Stimulated activated CD4-positive, alpha-beta T cell treated with anti-CD3 and anti-CD28 coated beads, Interleukin-2, amount 100 ng/mL, for 24 hours (primary cell): ENCODE measurements around the gene UBXN11.

Experiments
- DNase-seq, 2 donors: peaks; one replicate each; pipeline ENCODE4 v3.0.0-alpha.2; 2020

The UBXN11 gene

DNA sequence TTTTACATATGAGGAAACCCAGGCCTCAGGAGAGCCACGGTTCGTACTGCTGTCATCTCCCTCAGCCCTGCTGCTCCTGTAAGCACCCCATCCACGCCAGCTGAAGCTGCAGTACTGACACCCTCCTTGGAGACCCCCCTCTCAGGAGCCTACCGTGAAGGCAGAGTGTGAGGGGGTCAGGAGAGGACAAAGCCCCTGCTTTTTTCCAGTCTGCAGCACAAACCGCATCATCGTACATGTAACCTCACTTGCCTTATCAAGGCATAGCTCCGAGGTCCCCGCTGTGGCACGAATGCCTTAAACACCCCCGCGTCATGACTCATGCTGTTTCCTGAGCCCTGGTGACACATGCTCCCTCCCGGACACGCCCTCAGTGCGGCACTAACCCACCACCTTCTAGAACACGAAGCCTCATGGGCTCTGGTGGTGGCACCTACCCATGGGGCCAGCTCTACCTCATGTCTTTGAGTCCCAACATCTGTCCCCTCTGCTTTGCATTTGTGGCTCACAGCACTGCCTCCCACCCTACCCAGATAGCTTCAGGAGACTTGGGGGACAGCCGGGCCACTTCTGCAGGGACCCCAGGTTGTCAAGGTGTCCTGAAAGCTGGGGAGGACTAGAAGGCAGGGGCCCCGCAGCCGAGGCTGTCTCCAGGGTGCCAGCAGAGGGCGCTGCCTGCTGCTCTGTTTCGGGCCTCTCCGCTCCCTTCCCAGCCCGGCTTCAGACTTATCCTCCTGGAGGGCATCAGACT is 21.7 kb downstream of the UBXN11 start:
- peak; percentile 95 to 98 for DNase-seq

DNA sequence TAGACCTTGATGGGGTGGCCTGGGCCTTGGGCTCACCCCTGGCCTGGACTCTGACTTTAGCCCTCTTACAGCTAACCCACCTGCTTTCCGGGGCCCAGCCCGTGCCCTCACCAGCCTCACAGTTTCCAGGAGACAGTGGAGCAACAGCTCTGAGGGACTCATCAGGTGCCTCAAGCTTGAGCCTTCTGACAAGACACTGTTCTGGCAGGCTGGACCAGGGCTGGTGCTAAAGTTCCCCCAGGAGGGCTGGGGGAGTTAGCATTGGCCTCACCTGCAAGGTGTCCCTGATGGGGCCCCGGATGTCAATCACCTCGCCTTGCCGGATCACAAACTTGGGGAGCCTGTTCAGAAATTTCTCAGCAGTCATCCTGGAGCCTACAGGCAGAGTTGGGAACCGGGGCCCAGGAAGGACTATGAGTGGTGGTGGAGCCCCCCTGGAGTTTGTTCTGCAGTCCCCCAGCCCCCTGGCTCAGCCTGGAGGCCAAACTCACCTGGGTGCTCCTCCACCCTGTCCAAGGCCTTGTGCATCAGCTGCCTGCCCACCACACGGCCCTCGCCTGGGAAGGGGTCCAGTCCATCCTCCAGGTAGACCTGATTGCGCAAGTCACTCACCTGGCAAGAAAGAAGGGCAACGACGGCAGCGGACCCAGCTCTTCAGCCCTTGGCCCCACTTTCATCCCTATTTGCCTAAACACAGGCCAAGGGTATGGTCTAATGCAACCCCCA is 22.4 kb downstream of the UBXN11 start:
- peak in 1 of 2 donors; percentile 18 for DNase-seq

DNA sequence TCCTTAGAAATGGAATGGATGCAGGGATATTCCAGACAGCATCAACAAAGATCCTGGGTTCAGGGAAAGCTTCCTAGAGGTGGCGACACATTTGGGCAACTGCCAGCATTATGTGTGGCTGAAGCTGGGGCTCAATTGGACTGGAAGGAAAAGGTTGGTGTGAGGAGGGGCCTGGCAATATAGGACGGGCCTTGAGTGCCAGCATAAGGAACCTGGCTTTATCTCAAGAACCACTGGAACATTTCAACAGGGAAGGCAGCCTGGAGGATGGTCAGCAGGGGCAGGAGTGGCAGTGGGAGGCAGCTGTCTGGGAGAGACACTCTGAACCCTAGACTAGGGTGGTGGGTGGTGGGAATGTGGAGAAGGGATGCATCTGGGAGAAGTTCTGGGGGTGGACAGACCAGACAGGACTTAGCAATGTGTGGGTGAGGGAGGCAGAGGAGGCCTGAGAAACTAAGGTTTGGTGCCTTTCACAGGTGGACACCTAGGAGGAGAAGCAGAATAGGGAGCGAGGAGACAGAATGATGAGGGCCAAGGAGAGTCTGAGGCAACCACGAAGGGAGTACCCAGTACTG is 23.1 kb downstream of the UBXN11 start:
- no peak for DNase-seq

DNA sequence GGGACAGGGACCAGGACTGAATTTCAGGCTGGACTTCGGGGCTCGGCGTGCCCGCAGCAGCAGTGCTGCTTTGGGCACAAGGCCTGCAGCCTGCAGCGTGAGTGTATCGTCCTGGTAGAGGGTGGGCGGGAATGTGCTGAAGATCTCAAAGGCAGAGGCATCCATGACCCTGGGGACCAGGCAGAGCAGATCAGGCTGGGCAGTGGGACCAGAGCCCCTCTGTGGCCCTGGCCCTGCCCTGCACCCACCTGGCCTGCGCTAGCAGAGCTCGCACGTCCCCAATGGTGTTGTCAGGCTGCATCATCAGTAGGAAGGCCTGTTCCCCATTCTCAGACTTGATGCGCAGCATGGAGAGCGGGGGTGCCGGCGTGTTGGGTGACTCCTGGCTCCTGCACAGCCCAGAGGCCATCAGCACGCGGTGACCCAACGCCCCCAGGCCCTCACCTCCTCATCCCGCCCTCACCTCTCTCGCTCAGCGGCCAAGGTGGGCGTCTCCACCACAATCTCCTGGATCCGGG is 24.0 kb downstream of the UBXN11 start:
- no peak for DNase-seq

DNA sequence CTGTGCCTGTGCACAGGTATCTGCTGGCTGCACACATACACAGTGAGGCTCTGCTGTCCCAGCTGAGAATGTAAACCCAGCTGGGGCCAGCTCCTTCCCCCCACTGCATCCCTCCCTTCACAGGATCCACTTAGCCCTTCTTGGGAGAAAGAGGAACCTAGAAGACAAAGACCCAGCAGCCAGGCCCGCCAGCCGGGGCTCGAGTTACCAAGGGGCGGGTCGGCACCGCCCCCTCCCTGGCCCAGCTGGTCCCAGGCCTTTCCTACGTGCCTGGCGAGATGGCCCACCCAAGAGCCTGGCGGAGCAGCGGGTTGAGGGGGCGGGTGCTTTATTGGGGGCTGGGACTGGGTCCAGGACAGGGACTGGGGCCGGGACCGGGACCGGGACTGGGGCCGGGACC is 24.5 kb downstream of the UBXN11 start:
- no peak for DNase-seq

DNA sequence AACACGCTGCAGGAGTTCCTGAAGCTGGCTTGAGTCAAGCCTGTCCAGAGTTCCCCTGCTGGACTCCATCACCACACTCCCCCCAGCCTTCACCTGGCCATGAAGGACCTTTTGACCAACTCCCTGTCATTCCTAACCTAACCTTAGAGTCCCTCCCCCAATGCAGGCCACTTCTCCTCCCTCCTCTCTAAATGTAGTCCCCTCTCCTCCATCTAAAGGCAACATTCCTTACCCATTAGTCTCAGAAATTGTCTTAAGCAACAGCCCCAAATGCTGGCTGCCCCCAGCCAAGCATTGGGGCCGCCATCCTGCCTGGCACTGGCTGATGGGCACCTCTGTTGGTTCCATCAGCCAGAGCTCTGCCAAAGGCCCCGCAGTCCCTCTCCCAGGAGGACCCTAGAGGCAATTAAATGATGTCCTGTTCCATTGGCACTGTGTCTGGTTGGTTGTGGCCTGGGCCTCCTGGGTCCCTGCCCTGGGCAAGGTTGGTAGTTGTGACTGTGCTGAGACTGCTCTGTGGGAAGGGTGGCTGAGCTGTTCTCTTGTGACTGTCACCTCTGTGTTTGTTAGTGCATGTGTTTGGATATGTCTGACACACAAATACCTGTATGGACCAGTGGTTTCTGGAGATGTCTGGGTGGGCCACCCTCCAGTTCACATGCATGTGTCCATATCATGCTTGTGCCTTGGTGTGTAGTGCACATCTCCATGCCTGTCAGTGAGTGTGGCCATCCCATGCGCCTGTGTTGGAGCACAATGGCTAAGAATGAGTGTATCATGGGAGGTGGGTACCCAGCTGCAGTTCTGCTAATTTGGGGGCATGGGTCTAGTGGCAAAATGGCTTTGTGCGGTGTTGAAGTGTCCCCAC is 25.1 kb downstream of the UBXN11 start:
- DNase-seq: peak in 1 of 2 donors; percentile 18

DNA sequence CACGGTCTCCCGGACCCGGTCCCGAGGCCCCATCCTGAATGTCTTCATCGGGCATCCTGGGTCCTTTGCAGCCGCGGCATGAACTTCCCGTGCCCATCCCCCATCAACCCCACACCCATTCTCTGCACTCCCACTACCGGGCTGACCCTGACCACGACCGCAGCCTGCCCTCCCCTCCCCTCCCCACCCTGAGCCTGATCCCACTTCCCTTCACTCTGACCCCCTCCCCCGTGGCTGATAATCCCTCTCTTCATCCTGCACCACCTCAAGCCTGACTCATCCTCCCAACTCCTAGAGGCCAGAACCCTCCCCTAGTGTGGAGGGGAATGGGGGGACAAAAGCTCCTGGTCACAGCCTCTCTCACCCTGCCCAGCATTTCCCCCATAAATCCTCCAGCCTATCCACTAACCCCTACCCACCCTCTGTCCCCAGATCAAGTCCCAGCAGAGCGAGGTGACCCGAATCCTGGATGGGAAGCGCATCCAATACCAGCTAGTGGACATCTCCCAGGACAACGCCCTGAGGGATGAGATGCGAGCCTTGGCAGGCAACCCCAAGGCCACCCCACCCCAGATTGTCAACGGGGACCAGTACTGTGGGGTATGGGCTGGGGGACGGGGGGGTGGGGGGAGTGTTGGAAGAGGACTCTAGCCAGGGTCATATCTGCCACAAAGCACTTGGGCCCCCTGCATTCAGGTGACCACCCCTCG is 25.9 kb downstream of the UBXN11 start:
- DNase-seq: peak in 1 of 2 donors; percentile 52

DNA sequence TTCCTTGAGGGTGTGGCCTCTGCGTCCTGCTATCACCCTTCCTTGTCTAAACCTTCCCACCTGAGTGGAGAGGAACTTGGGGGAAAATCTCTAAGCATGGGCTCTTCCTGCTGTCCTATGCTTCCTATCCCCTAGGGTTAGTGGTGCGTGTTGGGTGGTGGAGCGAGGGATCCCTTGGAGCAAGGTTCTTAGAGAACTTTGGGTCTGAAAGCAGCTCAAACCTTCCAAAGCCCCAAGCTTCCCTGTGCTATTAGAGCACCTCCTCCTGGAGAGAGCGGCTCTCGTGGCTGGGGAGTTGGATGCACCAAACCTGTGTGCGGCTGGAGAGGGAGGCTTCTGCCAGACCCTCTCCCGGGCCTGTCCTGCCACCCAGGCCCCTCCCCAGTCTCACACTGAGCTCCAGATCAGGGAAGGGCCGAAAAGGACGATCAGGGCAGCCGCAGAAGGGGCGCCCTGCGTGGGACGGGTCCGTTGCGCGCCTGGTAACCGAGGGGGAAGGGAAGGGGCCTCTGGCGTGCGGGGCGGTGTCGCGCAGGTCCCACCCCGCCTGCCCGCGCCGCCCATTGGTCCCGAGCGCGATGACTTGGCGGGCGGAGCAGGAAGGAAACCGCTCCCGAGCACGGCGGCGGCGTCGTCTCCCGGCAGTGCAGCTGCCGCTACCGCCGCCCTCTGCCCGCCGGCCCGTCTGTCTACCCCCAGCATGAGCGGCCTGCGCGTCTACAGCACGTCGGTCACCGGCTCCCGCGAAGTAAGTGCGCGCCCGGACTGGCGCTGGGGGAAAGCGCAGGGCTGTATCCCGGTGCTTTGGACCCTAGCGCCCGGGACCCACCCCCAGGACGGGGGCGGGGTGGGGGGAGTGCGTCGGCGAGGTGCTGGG is 26.7 kb downstream of the UBXN11 start, which contains the start of gene SH3BGRL3:
Gene SH3BGRL3 (plus strand): TSS at position 631 of the 877 bp plus-strand sequence. CDS start 70 bp downstream, at position 701.
- peak; percentile 84 to 88 for DNase-seq

DNA sequence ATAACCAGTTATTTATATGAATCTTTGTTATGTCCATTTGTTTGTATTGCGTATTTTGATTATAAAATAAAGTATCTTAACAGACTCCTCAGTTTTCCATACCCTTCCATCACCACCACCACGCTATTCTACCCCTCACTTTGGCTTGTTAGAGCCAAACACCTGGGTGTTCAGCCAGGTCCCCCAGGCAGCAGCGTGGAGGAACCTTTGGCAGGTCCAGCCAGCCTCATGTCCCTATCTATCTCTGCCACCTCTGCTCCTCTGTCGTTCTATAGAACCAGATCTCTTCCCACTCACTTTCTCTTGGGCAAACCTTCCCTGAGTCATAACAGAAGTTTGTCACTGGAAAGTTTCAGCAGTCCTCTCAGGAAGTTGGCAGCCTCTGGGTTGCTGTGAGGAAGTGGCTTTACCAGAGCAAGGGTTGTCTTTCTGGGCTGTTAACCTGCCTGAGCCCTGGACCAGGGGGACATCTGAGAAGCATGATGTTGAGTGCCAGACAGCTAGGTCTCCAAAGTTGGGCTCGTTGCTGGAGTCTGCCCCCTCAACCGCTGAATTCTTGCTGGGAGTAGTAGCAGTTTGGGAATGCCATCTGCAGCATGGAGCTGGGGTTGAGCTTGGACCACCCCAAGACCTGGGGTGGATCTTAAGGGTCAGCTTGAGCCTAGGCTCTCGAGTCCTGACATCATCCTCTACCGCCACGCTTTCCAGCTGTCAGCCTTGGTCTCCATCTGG is 27.5 kb downstream of the UBXN11 start:
- peak; percentile 57 to 61 for DNase-seq

DNA sequence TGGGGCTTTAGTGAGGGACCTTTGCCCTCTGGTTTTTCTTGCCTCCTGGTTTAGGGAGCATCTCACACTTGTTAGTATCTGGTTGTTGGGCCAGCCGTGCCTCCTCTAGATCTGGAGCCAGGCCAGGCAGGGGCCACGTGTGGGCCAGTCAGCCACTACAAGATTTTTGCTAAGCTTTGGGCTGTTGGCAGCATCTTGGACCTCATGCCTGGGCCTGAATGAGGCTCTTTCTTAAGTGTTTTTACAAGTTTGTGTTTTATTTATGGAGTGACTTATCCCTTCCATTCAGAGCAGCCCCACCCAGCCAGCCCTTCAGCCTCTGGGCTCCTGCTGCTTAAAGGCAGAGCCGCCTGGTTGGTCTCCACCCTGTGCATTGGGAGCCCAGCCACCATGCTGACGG is 28.1 kb downstream of the UBXN11 start:
- DNase-seq: peak in 1 of 2 donors; percentile 29

DNA sequence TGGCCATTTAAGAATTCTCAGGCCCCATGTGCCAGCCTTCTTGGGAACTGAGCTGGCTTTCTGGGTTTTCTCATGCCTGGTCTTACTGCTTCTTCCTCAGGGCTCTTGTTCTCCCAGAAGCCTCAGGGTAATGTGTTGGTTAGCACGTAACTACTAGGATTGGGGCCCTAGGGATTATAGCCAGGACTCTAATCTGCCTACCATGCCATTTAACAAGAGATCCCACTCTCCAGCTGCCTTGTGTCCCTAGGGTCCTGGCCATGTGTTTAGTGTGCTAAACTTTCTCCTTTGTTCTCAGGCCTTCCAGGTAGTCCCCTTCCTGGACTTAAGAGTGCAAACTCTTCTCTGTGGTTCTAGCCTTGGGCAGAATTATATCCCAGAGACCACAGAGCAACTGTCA is 28.7 kb downstream of the UBXN11 start:
- no peak for DNase-seq

DNA sequence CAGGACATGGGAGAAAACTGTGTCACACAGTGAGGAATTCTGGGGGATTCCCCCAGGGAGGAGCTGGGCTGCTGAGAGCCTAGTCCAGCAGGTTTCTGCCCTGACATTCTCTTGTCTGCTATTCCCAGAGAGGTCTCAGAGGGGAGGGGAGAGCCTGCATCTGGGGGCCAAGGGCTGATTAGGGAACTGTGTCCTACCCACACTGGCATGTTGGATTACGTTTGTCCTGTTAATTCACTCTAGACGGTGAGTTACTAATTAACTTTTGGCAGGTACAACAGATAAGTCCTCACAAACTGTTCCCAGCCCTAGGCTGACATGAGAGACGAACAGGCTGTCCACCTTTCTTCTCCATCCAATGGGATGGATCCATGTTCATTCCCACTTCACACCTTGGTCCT is 29.2 kb downstream of the UBXN11 start:
- no peak for DNase-seq

DNA sequence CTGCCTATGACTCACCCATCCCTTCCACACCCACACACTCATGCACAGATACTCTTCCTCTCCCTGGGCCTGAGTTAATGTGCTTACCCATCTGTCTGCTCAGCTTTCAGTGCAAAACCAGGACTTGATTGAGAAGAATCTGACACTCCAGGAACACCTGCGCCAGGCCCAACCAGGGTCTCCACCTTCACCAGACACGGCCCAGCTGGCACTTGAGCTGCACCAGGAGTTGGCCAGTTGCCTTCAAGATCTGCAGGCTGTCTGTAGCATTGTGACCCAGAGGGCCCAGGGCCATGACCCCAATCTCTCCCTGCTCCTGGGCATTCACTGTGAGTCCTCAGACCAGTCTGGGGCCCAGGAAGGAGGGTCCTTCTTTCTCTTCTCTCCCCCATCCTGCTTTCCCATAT is 30.0 kb downstream of the UBXN11 start:
- no peak for DNase-seq

DNA sequence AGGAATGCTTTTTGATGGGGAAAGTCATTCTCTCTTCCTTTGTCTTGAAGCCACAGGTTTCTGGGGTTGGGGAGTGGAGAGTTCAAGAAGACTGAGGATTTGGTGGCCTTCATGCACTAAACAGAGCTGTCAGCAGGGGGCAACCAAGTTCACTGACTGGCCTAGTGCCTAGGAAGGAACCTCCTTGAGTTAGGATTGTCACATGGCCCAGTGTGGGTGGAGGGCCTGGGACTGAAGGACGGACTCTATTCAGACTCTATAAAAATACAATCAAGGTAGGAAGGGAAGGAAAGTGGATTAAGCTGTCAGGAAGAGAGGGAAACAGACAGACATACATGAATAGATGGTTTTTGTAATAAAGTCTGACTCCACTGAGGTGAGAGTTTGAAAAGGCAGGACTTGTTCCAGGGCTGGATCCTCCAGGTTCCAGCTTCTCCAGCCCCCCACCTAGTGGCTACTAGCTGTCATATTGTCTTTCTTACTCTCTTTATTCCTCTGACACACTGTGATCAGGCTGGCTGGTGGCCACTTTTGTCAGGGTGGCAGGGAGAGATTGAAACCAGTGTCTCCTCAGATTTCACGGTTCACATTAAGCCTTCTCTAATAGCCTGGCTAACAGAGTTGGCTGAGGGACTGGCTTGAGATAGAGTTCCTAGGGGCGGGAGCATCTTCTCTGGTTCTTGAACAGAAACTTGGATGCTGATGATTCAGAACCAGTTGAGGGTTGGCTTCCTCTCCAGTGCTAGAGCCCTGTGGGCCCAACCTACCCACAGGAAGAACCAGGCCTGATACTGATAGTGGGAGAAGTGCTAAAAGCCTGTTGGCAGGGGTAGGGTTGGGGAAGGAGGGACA is 30.6 kb downstream of the UBXN11 start:
- peak; percentile 82 to 85 for DNase-seq

DNA sequence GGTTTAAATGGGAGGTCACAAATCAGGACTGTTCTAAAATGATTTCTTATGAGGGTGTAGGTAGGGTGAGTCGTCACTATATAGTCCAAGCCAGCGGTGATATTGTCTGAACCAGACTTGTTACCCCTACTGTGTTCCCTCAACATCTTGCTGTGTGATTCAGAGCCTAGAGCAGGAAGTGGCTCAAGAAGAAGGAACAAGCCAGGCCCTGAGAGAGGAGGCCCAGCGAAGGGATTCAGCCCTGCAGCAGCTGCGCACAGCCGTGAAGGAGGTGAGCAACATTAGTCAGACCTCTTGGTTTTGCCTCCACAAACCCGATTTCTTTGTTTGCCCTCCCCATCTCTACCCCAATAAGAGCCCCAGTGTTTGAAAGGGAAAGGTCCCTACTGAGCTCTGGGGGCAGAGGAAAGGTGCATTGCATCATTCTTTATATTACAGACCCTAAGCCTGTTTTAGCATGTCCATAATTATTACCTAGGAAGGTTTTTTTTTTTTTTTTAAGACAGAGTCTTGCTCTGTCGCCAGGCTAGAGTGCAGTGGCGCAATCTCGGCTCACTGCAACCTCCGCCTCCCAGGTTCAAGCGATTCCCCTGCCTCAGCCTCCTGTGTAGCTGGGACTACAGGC is 31.5 kb downstream of the UBXN11 start:
- DNase-seq: peak in 1 of 2 donors; percentile 20

DNA sequence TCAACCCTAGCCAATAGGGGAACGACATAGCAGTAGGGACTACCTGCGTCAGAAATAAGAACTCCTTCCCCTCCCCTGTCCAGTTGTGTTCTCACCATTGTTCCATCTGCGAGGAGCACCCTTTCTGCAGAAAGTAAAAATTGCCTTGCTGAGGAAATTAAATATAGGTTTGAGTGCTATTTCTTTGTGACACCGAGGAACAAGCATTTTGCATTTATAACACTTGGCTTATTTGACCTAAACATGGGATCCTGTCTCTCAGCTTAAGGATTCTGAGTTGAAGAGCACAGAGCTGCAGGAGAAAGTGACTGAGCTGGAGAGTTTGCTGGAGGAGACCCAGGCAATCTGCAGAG is 37.3 kb downstream of the UBXN11 start:
- no peak for DNase-seq

DNA sequence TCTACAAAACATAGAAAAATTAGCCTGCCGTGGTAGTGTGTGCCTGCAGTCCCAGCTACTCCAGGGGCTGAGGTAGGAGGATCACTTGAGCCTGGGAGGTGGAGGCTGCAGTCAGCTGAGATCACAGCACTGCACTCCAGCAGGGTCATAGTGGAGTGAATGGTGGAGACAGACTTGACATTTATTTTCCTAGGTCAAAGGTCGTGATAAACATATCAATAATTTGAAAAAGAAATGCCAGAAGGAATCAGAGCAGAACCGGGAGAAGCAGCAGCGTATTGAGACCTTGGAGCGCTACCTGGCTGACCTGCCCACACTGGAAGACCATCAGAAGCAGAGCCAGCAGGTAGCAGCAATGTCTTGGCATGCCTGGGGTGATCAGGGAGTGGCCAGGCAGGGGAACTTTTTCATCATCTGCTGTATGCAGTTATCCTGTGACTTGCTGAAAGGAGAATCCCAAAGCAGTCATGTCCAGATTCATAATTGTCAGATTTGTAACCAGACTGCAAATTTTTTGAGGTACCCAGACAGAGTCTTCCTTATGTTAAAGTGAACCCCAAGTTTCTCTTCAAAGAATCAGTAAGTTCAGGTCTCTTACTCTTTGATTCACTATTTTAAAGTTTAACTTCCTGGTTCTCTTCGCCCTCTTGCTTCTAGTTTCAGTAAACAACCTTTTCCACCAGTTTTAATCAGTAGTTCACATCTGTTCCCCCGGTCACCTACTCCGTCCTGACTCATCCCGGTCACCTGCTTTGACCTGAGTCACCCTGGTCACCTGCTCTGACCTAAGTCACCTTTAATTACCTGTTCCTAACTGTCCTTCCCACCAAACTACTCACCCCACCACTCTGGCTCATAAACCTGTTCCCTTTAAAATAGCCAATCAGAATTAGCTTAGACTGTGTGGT is 37.9 kb downstream of the UBXN11 start:
- DNase-seq: no peak

DNA sequence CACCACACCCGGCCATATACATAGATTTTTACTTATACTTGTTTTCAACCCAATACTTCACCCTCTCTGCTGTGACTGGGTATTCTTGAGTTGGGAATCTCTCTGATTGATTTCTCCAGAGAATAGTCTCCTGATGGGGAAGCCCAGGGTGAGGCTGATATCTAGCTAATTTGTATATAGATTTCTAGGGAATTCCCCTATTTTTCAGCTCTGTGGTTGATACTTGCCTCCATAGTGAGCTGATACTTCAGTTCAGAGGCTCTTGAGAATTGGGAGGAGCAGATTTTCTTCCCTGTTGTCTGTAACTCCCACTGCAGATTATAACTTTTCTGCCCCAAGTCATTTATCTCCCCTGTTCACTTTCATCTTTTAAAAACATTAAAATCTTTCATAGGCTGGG is 41.0 kb downstream of the UBXN11 start:
- DNase-seq: no peak
